Pancreas (tissue), 10 donors: ENCODE measurements around the gene FBXO33. TPM values are rescaled to one million over a fixed set of nuclear protein-coding genes. Genes with fewer than 3 reads are reported as not detected.

Experiments
- ATAC-seq, 4 donors: fragments of 200-7000 bp; cut with Tn5 transposase; one replicate each; pipeline versions ENCODE4 v1.8.0 to v1.9.1; 2020; ENCODE audit warnings: mild to moderate bottlenecking in 4 of 4, moderate library complexity in 4 of 4
- DNase-seq, 6 donors: peaks; one replicate each; pipeline ENCODE4 v3.0.0-alpha.2; 2020
- FAIRE-seq: peaks from 2 replicates; lab custom pipeline; 2012; peaks lifted over from hg19 to GRCh38; lab: Jason Lieb, UNC
- H3K27ac ChIP-seq, 4 donors: fragments of 200-600 bp; sonication (generic); 1 replicate in 3 of 4; 2 replicates in 1 of 4; pipeline versions ENCODE4 v1.5.0 to v1.8.0; 2020
- H3K27me3 ChIP-seq, 4 donors: fragments of 200-600 bp; one replicate each; pipeline ENCODE4 v1.8.0; 2021
- H3K36me3 ChIP-seq, 3 donors: fragments of 200-600 bp; sonication (generic) in 1 of 3; one replicate each; pipeline versions ENCODE4 v1.5.0 to v1.8.0; 2020 to 2021
- H3K4me1 ChIP-seq, 3 donors: fragments of 200-600 bp; one replicate each; pipeline ENCODE4 v1.8.0; 2021
- H3K4me3 ChIP-seq, 4 donors: fragments of 200-600 bp; sonication (generic) in 2 of 4; one replicate each; pipeline versions ENCODE4 v1.5.0 to v1.8.0; 2020 to 2021
- H3K9me3 ChIP-seq, 4 donors: fragments of 200-600 bp; one replicate each; pipeline ENCODE4 v1.8.0; 2021
- WGBS, 2 donors: extraction: QIAGEN DNeasy Blood & Tissue Kit; methylation state at CpG; one replicate each; pipeline ENCODE4 v1.1.7; 2013; 5-methylcytosine and 5-hydroxymethylcytosine counted together
- intact Hi-C, 3 donors: fragments of 100-400 bp; cut with DNase I; formaldehyde crosslinking; loops; one replicate each; pipeline versions ENCODE4 v1.11.1 to v1.14.2; 2022
- polyA plus RNA-seq, 2 donors: library from polyadenylated mRNA; stranded (reverse); fragments of 200-250 nt; gene quantifications; one replicate each; pipeline ENCODE4 v1.2.3, GENCODE V29; 2013
- total RNA-seq, 6 donors: library from RNA; stranded (reverse); fragmentation: NEBNext Ultra II Directional in 4 of 6; extraction: Animal tissue kit (Norgen Biotek cat#: 25700) in 4 of 6; gene quantifications; one replicate each; pipeline versions ENCODE4 v1.2.1 to v1.2.4, GENCODE V29; 2021 to 2023
- TF ChIP-seq, protein P1 (sequence below), 4 donors: fragments of 200-600 bp; sonication (generic) in 3 of 4; IDR thresholded peaks; one replicate each; pipeline versions ENCODE4 v1.5.0 to v1.8.0; 2021; ENCODE audit warnings: antibody characterized with exemption in 4 of 4
- donor health status: healthy with polysubstance abuse.
- donor health status: DM: no; HTN: no; CAD: no; lungs with moderate emphysema.
- donor health status: DM: no; HTN: no; CAD: no.
- donor health status: control.
- donor health status: control.
- donor health status: Bipolar disorder and iron deficiency.
- donor health status: DM: yes; HTN: yes; CAD: no.
- donor health status: DM: no; HTN: no; CAD: no.
- donor health status: DM: no; HTN: no; CAD: no.
- donor health status: DM: yes; HTN: yes; CAD: no.

Gene FBXO33
- total and polyA plus RNA-seq, 8 donors = 2.1 to 6.9 (median 4.8) TPM

DNA sequence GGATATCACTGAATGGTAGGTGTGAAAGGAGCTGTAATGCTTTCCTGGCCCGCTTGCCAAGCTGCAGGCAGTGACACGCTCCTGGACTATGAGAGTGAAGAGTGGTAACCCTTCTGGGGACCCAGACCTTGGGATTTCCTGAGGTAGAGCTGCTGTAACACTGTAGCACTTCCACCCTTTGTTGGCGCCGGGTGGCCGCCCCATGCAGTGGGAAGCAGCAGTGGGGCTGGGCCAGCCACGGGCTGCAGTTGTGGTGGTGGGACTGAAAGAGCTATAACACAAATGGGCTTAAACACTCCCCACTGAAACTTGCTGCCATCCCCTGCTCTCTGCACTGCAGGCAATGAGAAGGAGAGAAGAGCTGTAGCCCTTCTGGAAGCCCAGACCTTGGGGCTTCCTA is 9.6 kb upstream of the FBXO33 start:
- FAIRE-seq = no peak
- no peaks in the 10 kb centered on the region for H3K27me3 ChIP-seq
- 88 to 98% methylated on average over 6 of the region's 6 CpGs for WGBS, 2 donors

GRCh38 chr14:39440975-39441374 is 8.7 kb upstream of the FBXO33 start:
- ATAC-seq (no peak), FAIRE-seq (no peak)
- TF ChIP-seq, protein P1, sequence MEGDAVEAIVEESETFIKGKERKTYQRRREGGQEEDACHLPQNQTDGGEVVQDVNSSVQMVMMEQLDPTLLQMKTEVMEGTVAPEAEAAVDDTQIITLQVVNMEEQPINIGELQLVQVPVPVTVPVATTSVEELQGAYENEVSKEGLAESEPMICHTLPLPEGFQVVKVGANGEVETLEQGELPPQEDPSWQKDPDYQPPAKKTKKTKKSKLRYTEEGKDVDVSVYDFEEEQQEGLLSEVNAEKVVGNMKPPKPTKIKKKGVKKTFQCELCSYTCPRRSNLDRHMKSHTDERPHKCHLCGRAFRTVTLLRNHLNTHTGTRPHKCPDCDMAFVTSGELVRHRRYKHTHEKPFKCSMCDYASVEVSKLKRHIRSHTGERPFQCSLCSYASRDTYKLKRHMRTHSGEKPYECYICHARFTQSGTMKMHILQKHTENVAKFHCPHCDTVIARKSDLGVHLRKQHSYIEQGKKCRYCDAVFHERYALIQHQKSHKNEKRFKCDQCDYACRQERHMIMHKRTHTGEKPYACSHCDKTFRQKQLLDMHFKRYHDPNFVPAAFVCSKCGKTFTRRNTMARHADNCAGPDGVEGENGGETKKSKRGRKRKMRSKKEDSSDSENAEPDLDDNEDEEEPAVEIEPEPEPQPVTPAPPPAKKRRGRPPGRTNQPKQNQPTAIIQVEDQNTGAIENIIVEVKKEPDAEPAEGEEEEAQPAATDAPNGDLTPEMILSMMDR (IDR thresholded peaks at IDR 0.05) = no peak

More for the DNA sequence above, 9.6 kb upstream of the FBXO33 start:
- no peak overlapping the region for H3K4me3 ChIP-seq
- H3K9me3 ChIP-seq = no peaks in the 10 kb centered on the region
- H3K36me3 ChIP-seq = no peaks in the 10 kb centered on the region
- intact Hi-C loops = no loop called here
- ATAC-seq = no peak
- no peak for DNase-seq
- H3K4me1 ChIP-seq = no peaks in the 10 kb centered on the region
- TF ChIP-seq, protein P1 (IDR thresholded peaks at IDR 0.05) = no peak
- H3K27ac ChIP-seq = no peak overlapping the region

GRCh38 chr14:39435241-39435640 is 3.0 kb upstream of the FBXO33 start:
- intact Hi-C loops = no loop called here
- FAIRE-seq (no peak), ATAC-seq (no peak), DNase-seq (no peak)
- H3K27me3 ChIP-seq = no peaks in the 10 kb centered on the region
- TF ChIP-seq, protein P1 (IDR thresholded peaks at IDR 0.05) = no peak
- H3K27ac ChIP-seq = no peak overlapping the region
- no peaks in the 10 kb centered on the region for H3K36me3 ChIP-seq
- H3K9me3 ChIP-seq = no peaks in the 10 kb centered on the region
- peaks cover 0 to 10% (median 9%) of the 10 kb centered on the region in 3 donors for H3K4me1 ChIP-seq
- 81 to 89% methylated on average over 6 of the region's 6 CpGs for WGBS, 2 donors
- no peak overlapping the region for H3K4me3 ChIP-seq

More at GRCh38 chr14:39440975-39441374, 8.7 kb upstream of the FBXO33 start:
- Histone ChIP-seq H3K27ac (no peak overlapping the region), H3K9me3 (no peaks in the 10 kb centered on the region), H3K27me3 (no peaks in the 10 kb centered on the region), H3K4me3 (no peak overlapping the region), H3K36me3 (no peaks in the 10 kb centered on the region), H3K4me1 (no peaks in the 10 kb centered on the region)
- 85 to 92% methylated on average over 5 of the region's 5 CpGs for WGBS, 2 donors
- DNase-seq = peak in 1 of 6 donors; percentile 32
- intact Hi-C loops = no loop called here

GRCh38 chr14:39434401-39434800 is 2.2 kb upstream of the FBXO33 start:
- H3K27me3 ChIP-seq = no peaks in the 10 kb centered on the region
- FAIRE-seq = no peak
- H3K9me3 ChIP-seq = no peaks in the 10 kb centered on the region
- H3K4me1 ChIP-seq = peaks cover 0 to 19% (median 17%) of the 10 kb centered on the region in 3 donors
- no peak overlapping the region for H3K4me3 ChIP-seq
- no peaks in the 10 kb centered on the region for H3K36me3 ChIP-seq
- H3K27ac ChIP-seq = no peak overlapping the region
- ATAC-seq = no peak
- no peak for DNase-seq
- 62 to 75% methylated on average over 2 of the region's 2 CpGs for WGBS, 2 donors
- TF ChIP-seq, protein P1 (IDR thresholded peaks at IDR 0.05) = no peak
- intact Hi-C loops = no loop called here

GRCh38 chr14:39433452-39433813 is 1.2 kb upstream of the FBXO33 start:
- ATAC-seq = no peak
- 3% methylated on average over 8 of the region's 8 CpGs for WGBS, 2 donors
- H3K27ac ChIP-seq = peak overlapping the region; percentile 98 to 100 (median 99)
- H3K36me3 ChIP-seq = no peaks in the 10 kb centered on the region
- TF ChIP-seq, protein P1 (IDR thresholded peaks at IDR 0.05) = no peak
- H3K4me3 ChIP-seq = peak overlapping the region in 3 of 4 donors; percentile 33 to 94 (median 94)
- intact Hi-C loops = no loop called here
- no peak for FAIRE-seq
- H3K4me1 ChIP-seq = peaks cover 0 to 26% (median 25%) of the 10 kb centered on the region in 3 donors
- H3K27me3 ChIP-seq = no peaks in the 10 kb centered on the region
- DNase-seq = no peak
- no peaks in the 10 kb centered on the region for H3K9me3 ChIP-seq
